Hematopoietic multipotent progenitor cell treated with erythropoietin and hydrocortisone succinate and interleukin-3 and kit ligand, for 6 days (in vitro differentiated cells): Measurements from ENCODE around the gene GTF3C4.
"Not testable (repeated sequence)": the region's sequence is repeated elsewhere in the genome, so short reads cannot be mapped to it uniquely, and the experiment has no call there.

Experiments used
- DNase-seq: peaks from one replicate; pipeline ENCODE4 v3.0.0-alpha.2; 2015

The GTF3C4 gene

GRCh38 chr9:132708239-132708638 is 38.0 kb downstream of the GTF3C4 start:
- DNase-seq, result no peak

- DNase-seq, result no peak
These were observed 38.6 kb downstream of the GTF3C4 start for GRCh38 chr9:132708769-132709430.

GRCh38 chr9:132710333-132710732 is 40.1 kb downstream of the GTF3C4 start:
- no peak for DNase-seq

GRCh38 chr9:132711152-132711551 is 40.9 kb downstream of the GTF3C4 start:
- not testable (repeated sequence) for DNase-seq

GRCh38 chr9:132711846-132712245 is 41.6 kb downstream of the GTF3C4 start:
- no peak for DNase-seq

GRCh38 chr9:132712753-132713152 is 42.5 kb downstream of the GTF3C4 start:
- DNase-seq, result no peak

GRCh38 chr9:132716007-132716406 is 45.7 kb downstream of the GTF3C4 start:
- no peak for DNase-seq

GRCh38 chr9:132717326-132717945 is 47.2 kb downstream of the GTF3C4 start:
- DNase-seq, result no peak

GRCh38 chr9:132718381-132718928 is 48.2 kb downstream of the GTF3C4 start:
- DNase-seq, result not testable (repeated sequence)

- DNase-seq, result no peak
These were observed 51.4 kb downstream of the GTF3C4 start for GRCh38 chr9:132721661-132722060.

- no peak for DNase-seq
These were observed 52.4 kb downstream of the GTF3C4 start for GRCh38 chr9:132722564-132723065.

GRCh38 chr9:132723809-132724208 is 53.5 kb downstream of the GTF3C4 start:
- DNase-seq, result no peak

GRCh38 chr9:132725306-132725705 is 55.0 kb downstream of the GTF3C4 start:
- no peak for DNase-seq

- no peak for DNase-seq
These were observed 56.4 kb downstream of the GTF3C4 start for GRCh38 chr9:132726576-132727130.

GRCh38 chr9:132728071-132728470 is 57.8 kb downstream of the GTF3C4 start:
- no peak for DNase-seq

- no peak for DNase-seq
These were observed 58.2 kb downstream of the GTF3C4 start for GRCh38 chr9:132728497-132728896.

- no peak for DNase-seq
These were observed 59.1 kb downstream of the GTF3C4 start for GRCh38 chr9:132729235-132729890.

- no peak for DNase-seq
These were observed 60.1 kb downstream of the GTF3C4 start for GRCh38 chr9:132730054-132731033.

GRCh38 chr9:132731230-132731629 is 61.0 kb downstream of the GTF3C4 start:
- no peak for DNase-seq

GRCh38 chr9:132732326-132733259 is 62.3 kb downstream of the GTF3C4 start:
- no peak for DNase-seq

GRCh38 chr9:132733260-132733815 is 63.1 kb downstream of the GTF3C4 start:
- DNase-seq, result no peak
